SK-N-SH (cell line): ENCODE data around the gene PPP1R16B.

ENCODE experiments used
- EP300 ChIP-seq, 2 experiments: IDR thresholded peaks; 2 replicates each; pipeline versions ENCODE4 v1.4.0 to v1.6.1; 2012; ENCODE audit warnings: borderline replicate concordance in 1 of 2, low read depth in 1 of 2, low read length in 1 of 2
- GABPA ChIP-seq: IDR thresholded peaks from 2 replicates; pipeline ENCODE4 v1.4.0; 2012; ENCODE audit warnings: low read depth, mild to moderate bottlenecking
- TF ChIP-seq, protein P1 (sequence below): fragments of 200-600 bp; sonication (generic); IDR thresholded peaks from 2 replicates; pipeline ENCODE4 v1.6.1; 2017; ENCODE audit warnings: antibody characterized with exemption, mild to moderate bottlenecking, moderate library complexity
- TF ChIP-seq, protein P2 (sequence below): IDR thresholded peaks from 2 replicates; pipeline ENCODE4 v1.4.0; 2012; ENCODE audit warnings: low read depth, borderline replicate concordance
- TF ChIP-seq, protein P3 (sequence below): IDR thresholded peaks from 2 replicates; pipeline ENCODE4 v1.4.0; 2012; ENCODE audit warnings: low read depth

DNA sequence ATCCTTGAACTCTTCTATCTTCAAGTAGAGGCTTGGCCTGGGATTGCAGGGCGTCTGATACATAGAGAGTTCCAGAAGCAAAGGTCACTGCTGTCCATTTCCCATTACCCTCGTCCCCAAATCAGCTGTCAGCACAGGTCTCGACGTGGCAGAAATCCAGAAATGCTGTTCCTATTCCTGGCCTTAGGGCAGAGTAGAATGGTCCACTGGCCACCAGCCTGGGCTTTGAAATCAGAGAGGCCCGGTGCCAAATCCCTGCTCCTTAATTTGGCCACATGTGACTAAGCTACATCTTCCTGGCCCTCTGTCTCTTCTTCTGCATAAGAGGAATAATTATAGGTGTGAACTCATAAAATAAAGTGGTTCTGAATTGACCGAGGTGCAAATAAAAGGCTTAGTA, 79.9 kb downstream of the PPP1R16B start:
- TF ChIP-seq, protein P1, sequence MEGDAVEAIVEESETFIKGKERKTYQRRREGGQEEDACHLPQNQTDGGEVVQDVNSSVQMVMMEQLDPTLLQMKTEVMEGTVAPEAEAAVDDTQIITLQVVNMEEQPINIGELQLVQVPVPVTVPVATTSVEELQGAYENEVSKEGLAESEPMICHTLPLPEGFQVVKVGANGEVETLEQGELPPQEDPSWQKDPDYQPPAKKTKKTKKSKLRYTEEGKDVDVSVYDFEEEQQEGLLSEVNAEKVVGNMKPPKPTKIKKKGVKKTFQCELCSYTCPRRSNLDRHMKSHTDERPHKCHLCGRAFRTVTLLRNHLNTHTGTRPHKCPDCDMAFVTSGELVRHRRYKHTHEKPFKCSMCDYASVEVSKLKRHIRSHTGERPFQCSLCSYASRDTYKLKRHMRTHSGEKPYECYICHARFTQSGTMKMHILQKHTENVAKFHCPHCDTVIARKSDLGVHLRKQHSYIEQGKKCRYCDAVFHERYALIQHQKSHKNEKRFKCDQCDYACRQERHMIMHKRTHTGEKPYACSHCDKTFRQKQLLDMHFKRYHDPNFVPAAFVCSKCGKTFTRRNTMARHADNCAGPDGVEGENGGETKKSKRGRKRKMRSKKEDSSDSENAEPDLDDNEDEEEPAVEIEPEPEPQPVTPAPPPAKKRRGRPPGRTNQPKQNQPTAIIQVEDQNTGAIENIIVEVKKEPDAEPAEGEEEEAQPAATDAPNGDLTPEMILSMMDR, result no peak
- TF ChIP-seq GABPA (no peak), EP300 (IDR thresholded peaks at IDR 0.05; ENCODE audit: borderline replicate concordance in 1 of 2, low read depth in 1 of 2, low read length in 1 of 2) (peak in 1 of 2 experiments; percentile 46; a peak in 1 of 4 replicates)
- TF ChIP-seq, protein P2, sequence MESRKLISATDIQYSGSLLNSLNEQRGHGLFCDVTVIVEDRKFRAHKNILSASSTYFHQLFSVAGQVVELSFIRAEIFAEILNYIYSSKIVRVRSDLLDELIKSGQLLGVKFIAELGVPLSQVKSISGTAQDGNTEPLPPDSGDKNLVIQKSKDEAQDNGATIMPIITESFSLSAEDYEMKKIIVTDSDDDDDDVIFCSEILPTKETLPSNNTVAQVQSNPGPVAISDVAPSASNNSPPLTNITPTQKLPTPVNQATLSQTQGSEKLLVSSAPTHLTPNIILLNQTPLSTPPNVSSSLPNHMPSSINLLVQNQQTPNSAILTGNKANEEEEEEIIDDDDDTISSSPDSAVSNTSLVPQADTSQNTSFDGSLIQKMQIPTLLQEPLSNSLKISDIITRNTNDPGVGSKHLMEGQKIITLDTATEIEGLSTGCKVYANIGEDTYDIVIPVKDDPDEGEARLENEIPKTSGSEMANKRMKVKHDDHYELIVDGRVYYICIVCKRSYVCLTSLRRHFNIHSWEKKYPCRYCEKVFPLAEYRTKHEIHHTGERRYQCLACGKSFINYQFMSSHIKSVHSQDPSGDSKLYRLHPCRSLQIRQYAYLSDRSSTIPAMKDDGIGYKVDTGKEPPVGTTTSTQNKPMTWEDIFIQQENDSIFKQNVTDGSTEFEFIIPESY, result no peak
- TF ChIP-seq, protein P3, sequence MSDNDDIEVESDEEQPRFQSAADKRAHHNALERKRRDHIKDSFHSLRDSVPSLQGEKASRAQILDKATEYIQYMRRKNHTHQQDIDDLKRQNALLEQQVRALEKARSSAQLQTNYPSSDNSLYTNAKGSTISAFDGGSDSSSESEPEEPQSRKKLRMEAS, result no peak
